Measurements from ENCODE around the gene RGCC.
"Not testable (repeated sequence)": the region's sequence is repeated elsewhere in the genome, so short reads cannot be mapped to it uniquely, and the experiment has no call there.

RGCC gene

GRCh38 chr13:41492432-41493260 lies 35.3 kb downstream of the RGCC start:
- no peak for DNase-seq

DNA sequence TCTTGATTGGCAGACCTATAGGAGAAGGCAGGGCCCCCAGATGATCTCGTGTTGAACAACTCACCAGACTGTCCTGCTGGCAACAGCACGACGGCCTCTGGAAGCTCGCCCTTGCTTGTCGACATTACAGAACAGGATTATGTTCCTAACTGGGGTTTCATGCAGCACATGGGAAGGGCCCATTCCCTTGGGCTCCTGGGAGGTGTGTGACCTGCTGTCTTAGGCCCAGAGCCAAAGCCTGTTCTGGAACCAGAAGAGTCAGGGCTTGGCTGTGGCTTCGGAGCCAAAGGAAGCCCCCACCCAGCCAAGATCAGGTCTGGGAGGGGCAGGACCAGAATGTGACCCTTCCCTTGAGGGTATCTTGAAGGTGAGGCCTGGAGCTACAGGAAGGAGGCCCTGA lies 36.9 kb downstream of the RGCC start:
- no peak for DNase-seq

- no peak for DNase-seq
Observed at GRCh38 chr13:41495044-41495443, 37.7 kb downstream of the RGCC start.

- no peak for DNase-seq
Observed at GRCh38 chr13:41496420-41497234, 39.3 kb downstream of the RGCC start.

DNA sequence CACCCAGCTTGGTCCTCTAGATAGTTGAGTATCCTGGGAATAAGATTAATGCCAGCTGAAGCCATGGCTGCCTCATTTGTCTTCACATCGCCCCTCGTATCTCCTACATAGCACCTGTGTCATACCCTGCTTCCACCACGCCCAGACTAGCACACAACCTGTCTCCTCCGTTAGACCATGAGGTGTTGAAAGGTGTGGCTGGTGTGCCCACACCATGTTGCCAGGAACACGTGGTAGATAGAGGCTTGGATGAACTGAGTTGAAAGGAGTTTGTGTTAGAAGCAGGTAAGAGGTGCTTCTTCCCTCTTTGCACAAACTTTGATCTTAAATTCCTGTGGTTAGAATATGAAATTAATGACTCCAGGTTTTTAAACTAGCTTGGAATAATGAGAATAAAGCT lies 40.1 kb downstream of the RGCC start:
- no peak for DNase-seq

GRCh38 chr13:41499452-41499851 lies 42.1 kb downstream of the RGCC start:
- DNase-seq = no peak

DNA sequence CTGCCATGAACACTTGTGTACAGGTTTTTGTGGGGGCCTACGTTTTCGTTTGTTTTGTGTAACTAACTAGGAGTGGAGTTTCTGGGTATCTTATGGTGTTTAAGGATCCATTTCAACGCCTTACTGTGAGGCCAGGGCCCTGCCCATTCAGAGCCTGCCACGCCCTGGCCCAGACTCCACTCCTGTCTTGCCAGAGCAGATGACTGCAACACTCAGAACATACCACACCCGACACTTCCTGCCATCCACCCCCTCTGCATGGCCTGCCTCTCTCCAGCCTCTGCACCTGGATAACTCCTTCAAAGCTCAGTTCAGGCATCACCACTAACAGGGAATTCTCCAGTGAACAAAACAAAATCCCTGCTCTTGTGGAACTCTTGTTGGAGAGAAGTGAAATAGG lies 43.2 kb downstream of the RGCC start:
- peak; percentile 42 to 51 for DNase-seq

- no peak for DNase-seq
Observed at GRCh38 chr13:41501281-41501680, 43.9 kb downstream of the RGCC start.

GRCh38 chr13:41502031-41502430 lies 44.7 kb downstream of the RGCC start:
- DNase-seq = no peak

- DNase-seq = no peak
Observed at GRCh38 chr13:41502673-41503072, 45.3 kb downstream of the RGCC start.

DNA sequence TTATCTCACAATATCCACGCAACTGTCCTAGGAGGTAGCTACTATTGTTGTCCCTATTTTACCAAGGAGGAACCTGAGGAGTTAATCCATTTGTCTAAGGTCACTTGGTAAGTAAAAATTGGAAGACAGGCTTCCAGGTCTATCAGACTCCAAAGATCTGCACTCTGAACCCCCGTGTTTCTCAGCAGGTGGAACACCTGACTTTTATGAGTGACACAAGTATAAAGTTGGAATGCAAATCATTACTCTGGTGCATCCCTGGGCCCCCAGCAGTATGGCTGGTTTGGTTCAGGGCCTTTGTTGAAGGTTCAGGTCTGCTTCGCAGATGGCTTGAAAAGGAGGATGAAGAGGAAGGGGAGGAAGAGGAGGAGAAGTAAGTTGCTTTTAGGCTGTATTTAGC lies 46.0 kb downstream of the RGCC start:
- DNase-seq = no peak

DNA sequence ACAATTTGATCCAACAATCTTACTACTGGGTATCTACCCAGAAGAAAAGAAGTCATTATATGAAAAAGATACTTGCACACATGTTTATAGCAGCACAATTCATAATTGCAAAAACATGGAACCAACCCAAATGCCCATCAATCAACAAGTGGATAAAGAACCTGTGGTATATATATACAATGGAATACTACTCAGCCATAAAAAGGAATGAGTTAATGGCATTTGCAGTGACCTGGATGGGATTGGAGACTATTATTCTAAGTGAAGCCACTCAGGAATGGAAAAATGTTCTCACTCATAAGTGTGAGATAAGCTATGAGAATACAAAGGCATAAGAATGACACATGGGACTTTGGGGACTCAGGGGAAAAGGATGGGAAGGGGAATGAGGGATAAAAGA lies 47.3 kb downstream of the RGCC start:
- DNase-seq = not testable (repeated sequence)

- no peak for DNase-seq
Observed at GRCh38 chr13:41505209-41505835, 48.0 kb downstream of the RGCC start.

- DNase-seq = no peak
Observed at GRCh38 chr13:41506312-41506711, 49.0 kb downstream of the RGCC start.

GRCh38 chr13:41509971-41510370 lies 52.6 kb downstream of the RGCC start:
- DNase-seq = no peak

DNA sequence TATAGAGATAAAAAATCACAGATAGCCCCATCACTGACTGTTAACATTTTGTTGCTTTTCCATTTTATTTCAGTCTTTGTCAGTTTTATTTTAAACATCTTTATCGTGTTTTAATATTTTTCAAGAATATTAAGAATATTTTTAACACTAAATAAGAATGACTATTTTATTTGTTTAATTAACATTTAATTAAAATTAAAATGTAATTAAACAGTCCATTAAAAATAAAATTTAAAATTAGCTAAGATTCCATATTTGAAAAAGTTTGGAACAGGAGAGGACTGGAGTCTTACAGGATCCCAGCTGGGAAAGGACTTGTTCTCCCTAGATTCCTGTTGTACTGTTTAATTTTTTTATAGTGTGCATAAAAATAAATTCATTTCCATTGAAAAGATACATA lies 54.5 kb downstream of the RGCC start:
- no peak for DNase-seq

DNA sequence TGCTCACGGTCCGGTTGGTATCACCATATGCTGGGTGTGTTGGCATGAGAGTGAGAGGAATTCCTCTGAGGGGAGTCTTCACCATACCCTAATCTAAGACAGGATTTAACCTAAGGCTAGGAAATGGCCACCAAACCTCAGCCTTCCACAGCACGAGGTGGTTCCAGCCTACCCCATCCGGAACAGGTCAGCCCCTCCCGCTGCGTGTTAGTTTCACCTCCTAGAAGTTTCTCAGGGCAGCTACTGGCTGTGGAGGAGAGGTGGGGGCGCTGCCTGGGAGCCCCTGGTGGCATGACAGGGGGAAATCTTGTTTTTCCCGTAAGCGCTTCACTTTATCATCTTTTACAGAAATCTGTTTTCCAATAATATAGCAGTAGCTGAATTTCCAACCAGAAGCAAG lies 55.1 kb downstream of the RGCC start:
- no peak for DNase-seq

GRCh38 chr13:41513600-41513999 lies 56.2 kb downstream of the RGCC start:
- DNase-seq = no peak

DNA sequence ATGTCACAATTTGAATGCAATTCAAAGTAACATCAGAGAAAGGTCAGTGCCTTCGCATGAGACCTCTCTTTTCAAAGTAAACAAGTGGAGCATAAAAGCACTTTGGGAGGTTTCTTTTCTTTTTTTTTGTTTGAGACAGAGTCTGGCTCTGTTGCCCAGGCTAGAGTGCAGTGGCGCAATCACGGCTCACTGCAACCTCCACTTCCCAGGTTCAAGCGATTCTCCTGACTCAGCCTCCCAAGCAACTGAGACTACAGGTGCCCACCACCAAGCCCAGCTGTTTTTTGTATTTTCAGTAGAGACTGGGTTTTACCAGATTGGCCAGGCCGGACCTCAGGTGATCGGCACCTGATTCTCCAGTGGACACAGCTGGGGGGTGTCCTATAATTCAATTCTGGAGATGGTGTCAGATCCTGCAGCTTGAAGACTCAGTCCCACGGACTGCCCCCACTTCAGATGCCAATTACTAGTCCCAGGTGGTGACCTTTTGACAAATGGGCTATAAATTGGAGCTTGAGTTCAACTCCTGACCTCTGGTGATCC lies 57.6 kb downstream of the RGCC start:
- no peak for DNase-seq

GRCh38 chr13:41515491-41516139 lies 58.3 kb downstream of the RGCC start:
- DNase-seq = no peak

DNA sequence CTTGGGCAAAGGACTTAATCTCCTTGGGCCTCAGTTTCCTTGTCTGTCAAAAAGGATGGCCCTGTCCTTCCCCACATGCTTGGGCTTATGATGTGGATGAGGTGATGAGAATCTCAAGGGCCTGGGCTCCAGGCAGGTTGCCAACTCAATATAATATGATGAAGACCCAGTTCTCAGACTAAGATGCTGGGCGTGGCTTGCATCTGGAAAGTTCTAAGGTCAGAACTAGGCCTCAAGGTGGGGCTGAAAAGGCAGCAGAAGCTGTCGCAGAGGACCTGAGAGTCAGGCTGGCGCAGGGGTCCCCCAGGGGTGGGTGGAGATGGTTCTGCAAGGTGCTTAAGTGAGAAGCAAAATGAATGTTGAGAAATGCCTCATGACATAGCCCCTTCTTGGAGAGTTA lies 58.8 kb downstream of the RGCC start:
- DNase-seq = no peak

- DNase-seq = no peak
Observed at GRCh38 chr13:41516760-41517159, 59.4 kb downstream of the RGCC start.
